Progenitor cell of endocrine pancreas (in vitro differentiated cells): Measurements from ENCODE around the gene CYSRT1. TPM values are rescaled to one million over a fixed set of nuclear protein-coding genes. Genes with fewer than 3 reads are reported as not detected.

Experiments used
- DNase-seq: peaks from one replicate; pipeline ENCODE4 v3.0.0; 2021; ENCODE audit warnings: low spot score; ENCODE audit not compliant: unreplicated experiment
- H3K27ac Mint-ChIP-seq: 2 replicates; pipeline ENCODE4 v1.8.0; 2021; ENCODE audit warnings: mild to moderate bottlenecking, moderate library complexity, mixed read lengths
- H3K27me3 Mint-ChIP-seq: 2 replicates; pipeline ENCODE4 v1.8.0; 2021; ENCODE audit warnings: mixed read lengths
- H3K36me3 Mint-ChIP-seq: 2 replicates; pipeline ENCODE4 v1.8.0; 2022; ENCODE audit warnings: mixed read lengths; ENCODE audit not compliant: insufficient read depth
- H3K4me1 Mint-ChIP-seq: 2 replicates; pipeline ENCODE4 v1.8.0; 2021; ENCODE audit warnings: low read depth, mixed read lengths
- H3K4me3 Mint-ChIP-seq: 2 replicates; pipeline ENCODE4 v1.8.0; 2021; ENCODE audit warnings: low read depth, mild to moderate bottlenecking, moderate library complexity, mixed read lengths
- H3K9me3 Mint-ChIP-seq: 2 replicates; pipeline ENCODE4 v1.8.0; 2021; ENCODE audit warnings: low read depth, mixed read lengths
- CTCF ChIP-seq: fragments of 200-600 bp; sonication (generic); IDR thresholded peaks from one replicate; pipeline ENCODE4 v1.5.0; 2021; ENCODE audit warnings: antibody characterized with exemption, mild to moderate bottlenecking; ENCODE audit not compliant: unreplicated experiment
- total RNA-seq: library from RNA; stranded (reverse); gene quantifications from 2 replicates; pipeline ENCODE4 v1.2.1, GENCODE V29; 2021

Gene CYSRT1
- total RNA-seq, 1 donor from 2014 or later: 2.7 TPM

GRCh38 chr9:137218754-137219271 lies 6.2 kb upstream of the CYSRT1 start:
- Mint-ChIP-seq H3K4me1 (peaks cover 10% of the 10 kb centered on the region), H3K27ac (peak overlapping the region; percentile 92), H3K9me3 (no peaks in the 10 kb centered on the region), H3K27me3 (no peaks in the 10 kb centered on the region), H3K4me3 (peak overlapping the region; percentile 53), H3K36me3 (peaks cover 3% of the 10 kb centered on the region)
- no peak for DNase-seq
- no peak for TF ChIP-seq CTCF

- peak overlapping the region; percentile 16 for H3K4me3 Mint-ChIP-seq
- no peak for TF ChIP-seq CTCF
- H3K9me3 Mint-ChIP-seq: no peaks in the 10 kb centered on the region
- peaks cover 10% of the 10 kb centered on the region for H3K4me1 Mint-ChIP-seq
- no peak overlapping the region for H3K27ac Mint-ChIP-seq
- no peaks in the 10 kb centered on the region for H3K27me3 Mint-ChIP-seq
- DNase-seq: no peak
- H3K36me3 Mint-ChIP-seq: peaks cover 3% of the 10 kb centered on the region
These were observed 5.1 kb upstream of the CYSRT1 start for GRCh38 chr9:137219757-137220316.

- Mint-ChIP-seq H3K36me3 (peaks cover 2% of the 10 kb centered on the region), H3K27ac (no peak overlapping the region), H3K9me3 (no peaks in the 10 kb centered on the region), H3K27me3 (no peaks in the 10 kb centered on the region), H3K4me3 (peak overlapping the region; percentile 47), H3K4me1 (peaks cover 10% of the 10 kb centered on the region)
- no peak for DNase-seq
- TF ChIP-seq CTCF: no peak
These were observed 4.5 kb upstream of the CYSRT1 start for GRCh38 chr9:137220317-137221094.

GRCh38 chr9:137221095-137221505 lies 3.9 kb upstream of the CYSRT1 start:
- no peak for TF ChIP-seq CTCF
- DNase-seq: no peak
- peaks cover 10% of the 10 kb centered on the region for H3K4me1 Mint-ChIP-seq
- H3K4me3 Mint-ChIP-seq: peak overlapping the region; percentile 47
- H3K36me3 Mint-ChIP-seq: peaks cover 1% of the 10 kb centered on the region
- no peaks in the 10 kb centered on the region for H3K9me3 Mint-ChIP-seq
- H3K27ac Mint-ChIP-seq: no peak overlapping the region
- no peaks in the 10 kb centered on the region for H3K27me3 Mint-ChIP-seq

GRCh38 chr9:137221506-137222111 lies 3.4 kb upstream of the CYSRT1 start:
- H3K9me3 Mint-ChIP-seq: no peaks in the 10 kb centered on the region
- peaks cover 1% of the 10 kb centered on the region for H3K36me3 Mint-ChIP-seq
- no peak overlapping the region for H3K27ac Mint-ChIP-seq
- no peak for TF ChIP-seq CTCF
- peak; percentile 62 for DNase-seq
- H3K4me1 Mint-ChIP-seq: peaks cover 10% of the 10 kb centered on the region
- no peaks in the 10 kb centered on the region for H3K27me3 Mint-ChIP-seq
- H3K4me3 Mint-ChIP-seq: peak overlapping the region; percentile 60
